A549 (cell line): ENCODE results near the gene SUMO2. TPM values are rescaled to one million over a fixed set of nuclear protein-coding genes. Genes with fewer than 3 reads are reported as not detected.

Experiments used
- ATAC-seq, 2 experiments: fragments of 200-7000 bp in 1 of 2; fragments of >200 bp in 1 of 2; cut with Nextera tagmentation in 1 of 2; cut with Tn5 transposase in 1 of 2; 3 replicates each; pipeline versions ENCODE4 v1.8.0 to v1.9.1; 2018 to 2020; ENCODE audit warnings: mild to moderate bottlenecking in 1 of 2, moderate library complexity in 1 of 2
- CTCF ChIA-PET: fragments of 300-600 bp; sonication (Branson Sonifier 250); formaldehyde crosslinking; extraction: SDS; loops from one replicate; lab custom pipeline; 2021; ENCODE audit warnings: antibody characterized with exemption, inconsistent platforms; lab: Yijun Ruan, JAX
- POLR2A ChIA-PET: fragments of 350-600 bp; formaldehyde crosslinking; extraction: SDS; loops from one replicate; lab custom pipeline; 2021; ENCODE audit warnings: antibody characterized with exemption, inconsistent platforms; lab: Yijun Ruan, JAX
- DNase-seq, 2 experiments: peaks; one replicate each; pipeline versions ENCODE4 v3.0.0 to v3.0.0-alpha.2; 2011 to 2016; ENCODE audit warnings: low read depth in 1 of 2, low spot score in 1 of 2
- FAIRE-seq: peaks from 2 replicates; lab custom pipeline; 2011; peaks lifted over from hg19 to GRCh38; lab: Jason Lieb, UNC
- H3K27ac ChIP-seq, 2 experiments: fragments of >200 bp; sonication (Bioruptor Twin); formaldehyde crosslinking; 3 replicates each; pipeline ENCODE4 v1.5.1; 2016 to 2017
- H3K4me1 ChIP-seq: fragments of >200 bp; sonication (Bioruptor Twin); formaldehyde crosslinking; 3 replicates; pipeline ENCODE4 v1.6.1; 2016
- H3K4me2 ChIP-seq: fragments of >200 bp; sonication (Bioruptor Twin); formaldehyde crosslinking; 3 replicates; pipeline ENCODE4 v1.6.1; 2016
- H3K4me3 ChIP-seq: fragments of >200 bp; sonication (Bioruptor Twin); formaldehyde crosslinking; 3 replicates; pipeline ENCODE4 v1.5.1; 2016
- H3K9me3 ChIP-seq: fragments of >200 bp; sonication (Bioruptor Twin); formaldehyde crosslinking; 3 replicates; pipeline ENCODE4 v1.6.1; 2016
- BHLHE40 ChIP-seq: IDR thresholded peaks from 2 replicates; pipeline ENCODE4 v1.6.1; 2012; ENCODE audit warnings: low read depth, low read length, inconsistent platforms
- CHD2 ChIP-seq: fragments of 150-350 bp; IDR thresholded peaks from 2 replicates; pipeline ENCODE4 v1.6.1; 2014; ENCODE audit warnings: low read length; ENCODE audit not compliant: partially characterized antibody
- EHMT2 ChIP-seq: fragments of 200-600 bp; sonication (generic); IDR thresholded peaks from 2 replicates; pipeline ENCODE4 v1.6.1; 2016; ENCODE audit warnings: antibody characterized with exemption, low read depth, mild to moderate bottlenecking, moderate library complexity
- ESRRA ChIP-seq: fragments of 150-350 bp; IDR thresholded peaks from 2 replicates; pipeline ENCODE4 v1.6.1; 2014; ENCODE audit warnings: mild to moderate bottlenecking, low read length, borderline replicate concordance
- FOXS1 ChIP-seq: fragments of 250-450 bp; sonication (Bioruptor Pico); IDR thresholded peaks from 2 replicates; pipeline ENCODE4 v1.5.0; 2020; ENCODE audit warnings: mild to moderate bottlenecking, moderate library complexity
- GATA3 ChIP-seq: IDR thresholded peaks from 2 replicates; pipeline ENCODE4 v1.6.1; 2012; ENCODE audit warnings: borderline replicate concordance
- HOXA7 ChIP-seq: fragments of 250-450 bp; sonication (Bioruptor Pico); IDR thresholded peaks from 2 replicates; pipeline ENCODE4 v1.5.0; 2020; ENCODE audit warnings: mild to moderate bottlenecking, moderate library complexity
- HOXB13 ChIP-seq: fragments of 250-450 bp; sonication (Bioruptor Pico); IDR thresholded peaks from 2 replicates; pipeline ENCODE4 v1.5.0; 2020; ENCODE audit warnings: low read depth, mild to moderate bottlenecking, moderate library complexity
- JUNB ChIP-seq: fragments of >200 bp; sonication (Bioruptor Twin); formaldehyde crosslinking; IDR thresholded peaks from 2 replicates; pipeline ENCODE4 v1.6.1; 2016
- KDM1A ChIP-seq: fragments of 200-600 bp; sonication (generic); IDR thresholded peaks from 2 replicates; pipeline ENCODE4 v1.6.1; 2016; ENCODE audit warnings: low read depth, mild to moderate bottlenecking
- KDM5A ChIP-seq: fragments of 200-600 bp; sonication (generic); IDR thresholded peaks from 2 replicates; pipeline ENCODE4 v1.6.1; 2016; ENCODE audit warnings: antibody characterized with exemption, mild to moderate bottlenecking
- MYC ChIP-seq: IDR thresholded peaks from 2 replicates; pipeline ENCODE4 v1.6.1; 2012; ENCODE audit warnings: mild to moderate bottlenecking, inconsistent platforms, low read length, improper control_type of control experiment, borderline replicate concordance
- NFE2L2 ChIP-seq: fragments of 150-350 bp; conservative IDR thresholded peaks from 2 replicates; pipeline ENCODE4 v1.6.1; 2014; ENCODE audit warnings: low read length
- NPAS2 ChIP-seq: fragments of 250-450 bp; sonication (Bioruptor Pico); IDR thresholded peaks from 2 replicates; pipeline ENCODE4 v1.8.0; 2022; ENCODE audit warnings: mild to moderate bottlenecking, moderate library complexity, borderline replicate concordance
- RARB ChIP-seq: fragments of 250-450 bp; sonication (Bioruptor Pico); IDR thresholded peaks from 2 replicates; pipeline ENCODE4 v1.8.0; 2021; ENCODE audit warnings: mild to moderate bottlenecking, moderate library complexity
- TFCP2L1 ChIP-seq: fragments of 250-450 bp; sonication (Bioruptor Pico); IDR thresholded peaks from 2 replicates; pipeline ENCODE4 v1.5.0; 2021; ENCODE audit warnings: mild to moderate bottlenecking
- TP53 ChIP-seq: fragments of 250-450 bp; sonication (Bioruptor Pico); IDR thresholded peaks from 2 replicates; pipeline ENCODE4 v1.5.0; 2021; ENCODE audit warnings: mild to moderate bottlenecking, moderate library complexity
- ZFP36 ChIP-seq: fragments of 450-650 bp; IDR thresholded peaks from 2 replicates; pipeline ENCODE4 v1.6.1; 2014; ENCODE audit warnings: borderline replicate concordance; ENCODE audit not compliant: partially characterized antibody
- ZSCAN20 ChIP-seq: fragments of 250-450 bp; sonication (Bioruptor Pico); IDR thresholded peaks from 2 replicates; pipeline ENCODE4 v1.8.0; 2022; ENCODE audit warnings: mild to moderate bottlenecking, moderate library complexity
- WGBS: methylation state at CpG from one replicate; pipeline ENCODE4 v1.1.6; 2017; ENCODE audit errors: missing lambda C conversion rate; 5-methylcytosine and 5-hydroxymethylcytosine counted together
- polyA plus RNA-seq, 4 experiments: library from polyadenylated mRNA; depleted of rRNA in 3 of 4; stranded (reverse); fragments of >200 nt; fragmentation: RNase III in 1 of 4; extraction: RNeasy Plus Mini Kit Qiagen cat#74134 plus additional on column Dnase treatment in 1 of 4; gene quantifications; 2 replicates in 3 of 4; 3 replicates in 1 of 4; pipeline ENCODE4 v1.2.3, GENCODE V29; 2011 to 2017
- small RNA-seq, 6 experiments: library from RNA; depleted of rRNA; stranded (forward); fragments of <200 nt; gene quantifications; one replicate each; pipeline ENCODE3, GENCODE V24; 2012
- TF ChIP-seq, protein P1 (sequence below): fragments of 150-350 bp; IDR thresholded peaks from 2 replicates; pipeline ENCODE4 v1.6.1; 2014; ENCODE audit warnings: low read depth, mild to moderate bottlenecking, low read length
- TF ChIP-seq, protein P2 (sequence below): fragments of >200 bp; sonication (Bioruptor Twin); formaldehyde crosslinking; IDR thresholded peaks from 2 replicates; pipeline ENCODE4 v1.6.1; 2016
- TF ChIP-seq, protein P3 (sequence below): IDR thresholded peaks from 2 replicates; pipeline ENCODE4 v1.6.1; 2012

Gene SUMO2
- polyA plus RNA-seq, 2 of the 4 experiments (the other 2 are of a cell fraction) = 525 to 545 TPM

DNA sequence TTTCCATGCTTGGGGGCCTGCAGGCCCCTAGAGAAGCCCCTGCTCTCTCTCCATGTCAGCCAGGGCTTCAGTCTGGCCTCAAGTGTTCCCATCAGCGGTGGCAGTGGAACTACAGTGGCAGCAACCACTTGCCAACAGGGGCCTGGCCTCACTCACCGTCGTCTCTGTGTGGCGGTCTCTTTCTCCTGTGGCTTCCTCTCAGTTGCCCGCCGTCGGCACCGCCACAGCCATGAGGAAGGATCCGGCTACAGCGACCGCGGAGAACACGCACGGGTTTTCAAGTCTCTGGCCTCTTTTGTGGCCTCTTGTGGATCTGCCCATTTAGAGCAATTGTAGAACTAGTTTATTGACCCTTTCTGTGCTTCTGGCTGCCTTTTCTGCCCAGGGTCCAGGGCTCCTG, 64.5 kb downstream of the SUMO2 start:
- POLR2A ChIA-PET = interaction anchor here (0.8 kb wide), 1 partner anchor 106 kb away, joined by 3 read pairs; the partner anchor contains the start of gene MRPL58
- TF ChIP-seq TFCP2L1 (CRISPR knock-in tag) (no peak), HOXA7 (no peak), EHMT2 (no peak), RARB (CRISPR knock-in tag) (no peak), ZFP36 (no peak), NPAS2 (no peak)
- TF ChIP-seq, protein P1, sequence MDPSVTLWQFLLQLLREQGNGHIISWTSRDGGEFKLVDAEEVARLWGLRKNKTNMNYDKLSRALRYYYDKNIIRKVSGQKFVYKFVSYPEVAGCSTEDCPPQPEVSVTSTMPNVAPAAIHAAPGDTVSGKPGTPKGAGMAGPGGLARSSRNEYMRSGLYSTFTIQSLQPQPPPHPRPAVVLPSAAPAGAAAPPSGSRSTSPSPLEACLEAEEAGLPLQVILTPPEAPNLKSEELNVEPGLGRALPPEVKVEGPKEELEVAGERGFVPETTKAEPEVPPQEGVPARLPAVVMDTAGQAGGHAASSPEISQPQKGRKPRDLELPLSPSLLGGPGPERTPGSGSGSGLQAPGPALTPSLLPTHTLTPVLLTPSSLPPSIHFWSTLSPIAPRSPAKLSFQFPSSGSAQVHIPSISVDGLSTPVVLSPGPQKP = no peak
- TF ChIP-seq, protein P2, sequence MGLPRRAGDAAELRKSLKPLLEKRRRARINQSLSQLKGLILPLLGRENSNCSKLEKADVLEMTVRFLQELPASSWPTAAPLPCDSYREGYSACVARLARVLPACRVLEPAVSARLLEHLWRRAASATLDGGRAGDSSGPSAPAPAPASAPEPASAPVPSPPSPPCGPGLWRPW = no peak
- peak overlapping the region in 1 of 2 experiments; percentile 30; a peak in 3 of 6 replicates for H3K27ac ChIP-seq
- ATAC-seq = no peak
- CTCF ChIA-PET = interaction anchor here (0.7 to 81.8 kb wide), 6 partner anchors 3 to 120 kb away, joined by 3 to 3429 read pairs (median 406); partner anchors contain the start of genes ARMC7, ATP5PD, KCTD2 and NT5C
- no peak for DNase-seq
- 97% methylated on average over 14 of the region's 14 CpGs for WGBS
- H3K4me2 ChIP-seq = no peak overlapping the region
- FAIRE-seq = no peak
- no peak overlapping the region for H3K4me3 ChIP-seq
- H3K9me3 ChIP-seq = no peaks in the 10 kb centered on the region
- peaks cover 31% of the 10 kb centered on the region for H3K4me1 ChIP-seq

DNA sequence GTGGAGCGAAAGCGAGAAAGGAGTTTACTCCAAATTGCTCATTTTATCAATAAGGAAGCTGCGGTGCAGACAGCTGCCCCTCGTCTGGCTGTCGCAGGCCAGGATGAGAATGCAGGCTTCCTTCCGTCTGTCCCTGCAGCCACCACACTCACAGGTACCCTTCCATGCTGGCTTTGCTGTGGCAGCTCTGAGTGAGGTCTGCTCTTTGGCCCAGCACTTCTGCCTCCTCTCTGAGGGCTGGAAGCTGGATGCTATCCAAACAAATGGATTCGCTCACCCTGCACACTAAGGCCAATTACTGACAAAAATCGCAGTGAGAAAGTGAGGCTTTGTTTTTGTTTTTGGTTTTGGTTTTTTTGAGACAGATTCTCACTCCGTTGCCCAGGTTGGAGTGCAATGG, 66.0 kb downstream of the SUMO2 start:
- FAIRE-seq (no peak), DNase-seq (no peak), ATAC-seq (no peak)
- POLR2A ChIA-PET = interaction anchor here (1.3 kb wide), 1 partner anchor 13 kb away, joined by 3 read pairs; no protein-coding TSS in a partner anchor
- 91% methylated on average over 9 of the region's 9 CpGs for WGBS
- peaks cover 19% of the 10 kb centered on the region for H3K4me1 ChIP-seq
- TF ChIP-seq HOXA7 (no peak), HOXB13 (CRISPR knock-in tag) (no peak), BHLHE40 (no peak), KDM5A (no peak), EHMT2 (no peak), ZSCAN20 (CRISPR knock-in tag) (no peak), GATA3 (no peak), MYC (no peak), TP53 (CRISPR knock-in tag) (no peak), ESRRA (no peak), JUNB (no peak), FOXS1 (CRISPR knock-in tag) (no peak), NFE2L2 (no peak), KDM1A (no peak), CHD2 (no peak), TFCP2L1 (CRISPR knock-in tag) (no peak), RARB (CRISPR knock-in tag) (no peak)
- TF ChIP-seq, protein P2 = no peak
- TF ChIP-seq, protein P3, sequence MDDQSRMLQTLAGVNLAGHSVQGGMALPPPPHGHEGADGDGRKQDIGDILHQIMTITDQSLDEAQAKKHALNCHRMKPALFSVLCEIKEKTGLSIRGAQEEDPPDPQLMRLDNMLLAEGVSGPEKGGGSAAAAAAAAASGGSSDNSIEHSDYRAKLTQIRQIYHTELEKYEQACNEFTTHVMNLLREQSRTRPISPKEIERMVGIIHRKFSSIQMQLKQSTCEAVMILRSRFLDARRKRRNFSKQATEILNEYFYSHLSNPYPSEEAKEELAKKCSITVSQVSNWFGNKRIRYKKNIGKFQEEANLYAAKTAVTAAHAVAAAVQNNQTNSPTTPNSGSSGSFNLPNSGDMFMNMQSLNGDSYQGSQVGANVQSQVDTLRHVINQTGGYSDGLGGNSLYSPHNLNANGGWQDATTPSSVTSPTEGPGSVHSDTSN = no peak
- no peaks in the 10 kb centered on the region for H3K9me3 ChIP-seq
- CTCF ChIA-PET = interaction anchor here (0.9 to 81.8 kb wide), 7 partner anchors 4 to 155 kb away, joined by 3 to 3429 read pairs (median 270); partner anchors contain the start of genes ARMC7, ATP5PD, KCTD2 and NT5C
- H3K4me2 ChIP-seq = no peak overlapping the region
- H3K27ac ChIP-seq = peak overlapping the region in 1 of 2 experiments; percentile 8; a peak in 1 of 6 replicates
- H3K4me3 ChIP-seq = no peak overlapping the region

Small RNA genes lying within 50 kb of the gene (small RNA-seq; reads per million reads assigned to genes)
- 0 reads per million in 6 experiments for gene RF00019

Other genes starting within 250 kb of the SUMO2 start
- gene OTOP3, start 247.1 kb downstream of the SUMO2 start, polyA plus RNA-seq (2011; rRNA removed) = not detected in 2 replicates
- not detected in 3 replicates for gene OTOP3, start 247.1 kb downstream of the SUMO2 start, polyA plus RNA-seq (2017; fragmentation: RNase III; extraction: RNeasy Plus Mini Kit Qiagen cat#74134 plus additional on column Dnase treatment)
- gene HID1, start 210.2 kb downstream of the SUMO2 start, polyA plus RNA-seq (2011; rRNA removed) = 11.7 and 15.2 TPM in 2 replicates
- gene HID1, start 210.2 kb downstream of the SUMO2 start, polyA plus RNA-seq (2017; fragmentation: RNase III; extraction: RNeasy Plus Mini Kit Qiagen cat#74134 plus additional on column Dnase treatment) = 3.7 to 6.2 TPM (median 5.2 TPM) in 3 replicates
- 18.0 and 18.5 TPM in 2 replicates for gene CDR2L, start 195.3 kb downstream of the SUMO2 start, polyA plus RNA-seq (2011; rRNA removed)
- 26.9 to 34.0 TPM (median 30.0 TPM) in 3 replicates for gene CDR2L, start 195.3 kb downstream of the SUMO2 start, polyA plus RNA-seq (2017; fragmentation: RNase III; extraction: RNeasy Plus Mini Kit Qiagen cat#74134 plus additional on column Dnase treatment)
- gene MRPL58, start 170.3 kb downstream of the SUMO2 start, polyA plus RNA-seq (2011; rRNA removed) = 86.4 and 127 TPM in 2 replicates
- gene MRPL58, start 170.3 kb downstream of the SUMO2 start, polyA plus RNA-seq (2017; fragmentation: RNase III; extraction: RNeasy Plus Mini Kit Qiagen cat#74134 plus additional on column Dnase treatment) = 89.4 to 105 TPM (median 95.3 TPM) in 3 replicates
- gene ATP5PD, start 136.0 kb downstream of the SUMO2 start, polyA plus RNA-seq (2011; rRNA removed) = 314 and 333 TPM in 2 replicates
- gene ATP5PD, start 136.0 kb downstream of the SUMO2 start, polyA plus RNA-seq (2017; fragmentation: RNase III; extraction: RNeasy Plus Mini Kit Qiagen cat#74134 plus additional on column Dnase treatment) = 429 to 463 TPM (median 440 TPM) in 3 replicates
- gene KCTD2, start 135.7 kb downstream of the SUMO2 start, polyA plus RNA-seq (2011; rRNA removed) = 31.3 and 34.1 TPM in 2 replicates
- gene KCTD2, start 135.7 kb downstream of the SUMO2 start, polyA plus RNA-seq (2017; fragmentation: RNase III; extraction: RNeasy Plus Mini Kit Qiagen cat#74134 plus additional on column Dnase treatment) = 16.3 to 18.8 TPM (median 18.6 TPM) in 3 replicates
- gene SLC16A5, start 95.0 kb downstream of the SUMO2 start, polyA plus RNA-seq (2011; rRNA removed) = 19.0 and 20.1 TPM in 2 replicates
- 19.5 to 27.6 TPM (median 27.2 TPM) in 3 replicates for gene SLC16A5, start 95.0 kb downstream of the SUMO2 start, polyA plus RNA-seq (2017; fragmentation: RNase III; extraction: RNeasy Plus Mini Kit Qiagen cat#74134 plus additional on column Dnase treatment)
- 8.5 and 9.5 TPM in 2 replicates for gene ARMC7, start 73.0 kb downstream of the SUMO2 start, polyA plus RNA-seq (2011; rRNA removed)
- 11.3 to 13.1 TPM (median 12.6 TPM) in 3 replicates for gene ARMC7, start 73.0 kb downstream of the SUMO2 start, polyA plus RNA-seq (2017; fragmentation: RNase III; extraction: RNeasy Plus Mini Kit Qiagen cat#74134 plus additional on column Dnase treatment)
- gene NT5C, start 51.2 kb downstream of the SUMO2 start, polyA plus RNA-seq (2011; rRNA removed) = 54.5 and 73.7 TPM in 2 replicates
- gene NT5C, start 51.2 kb downstream of the SUMO2 start, polyA plus RNA-seq (2017; fragmentation: RNase III; extraction: RNeasy Plus Mini Kit Qiagen cat#74134 plus additional on column Dnase treatment) = 83.8 to 92.2 TPM (median 91.4 TPM) in 3 replicates
- gene JPT1, start 28.4 kb downstream of the SUMO2 start, polyA plus RNA-seq (2011; rRNA removed) = 141 and 196 TPM in 2 replicates
- 623 to 739 TPM (median 629 TPM) in 3 replicates for gene JPT1, start 28.4 kb downstream of the SUMO2 start, polyA plus RNA-seq (2017; fragmentation: RNase III; extraction: RNeasy Plus Mini Kit Qiagen cat#74134 plus additional on column Dnase treatment)
- 110 and 124 TPM in 2 replicates for gene NUP85, start 22.7 kb upstream of the SUMO2 start, polyA plus RNA-seq (2011; rRNA removed)
- 83.4 to 87.1 TPM (median 84.1 TPM) in 3 replicates for gene NUP85, start 22.7 kb upstream of the SUMO2 start, polyA plus RNA-seq (2017; fragmentation: RNase III; extraction: RNeasy Plus Mini Kit Qiagen cat#74134 plus additional on column Dnase treatment)
- gene GGA3, start 78.6 kb upstream of the SUMO2 start, polyA plus RNA-seq (2011; rRNA removed) = 40.9 and 43.6 TPM in 2 replicates
- gene GGA3, start 78.6 kb upstream of the SUMO2 start, polyA plus RNA-seq (2017; fragmentation: RNase III; extraction: RNeasy Plus Mini Kit Qiagen cat#74134 plus additional on column Dnase treatment) = 34.5 to 42.8 TPM (median 35.8 TPM) in 3 replicates
- 144 and 157 TPM in 2 replicates for gene MRPS7, start 78.9 kb upstream of the SUMO2 start, polyA plus RNA-seq (2011; rRNA removed)
- 161 to 164 TPM (median 163 TPM) in 3 replicates for gene MRPS7, start 78.9 kb upstream of the SUMO2 start, polyA plus RNA-seq (2017; fragmentation: RNase III; extraction: RNeasy Plus Mini Kit Qiagen cat#74134 plus additional on column Dnase treatment)
- gene MIF4GD, start 88.3 kb upstream of the SUMO2 start, polyA plus RNA-seq (2011; rRNA removed) = 61.0 and 71.4 TPM in 2 replicates
- 22.2 to 24.6 TPM (median 23.9 TPM) in 3 replicates for gene MIF4GD, start 88.3 kb upstream of the SUMO2 start, polyA plus RNA-seq (2017; fragmentation: RNase III; extraction: RNeasy Plus Mini Kit Qiagen cat#74134 plus additional on column Dnase treatment)
- gene SLC25A19, start 106.5 kb upstream of the SUMO2 start, polyA plus RNA-seq (2011; rRNA removed) = 14.8 and 15.3 TPM in 2 replicates
- 13.7 to 16.4 TPM (median 14.9 TPM) in 3 replicates for gene SLC25A19, start 106.5 kb upstream of the SUMO2 start, polyA plus RNA-seq (2017; fragmentation: RNase III; extraction: RNeasy Plus Mini Kit Qiagen cat#74134 plus additional on column Dnase treatment)
- 87.5 and 91.4 TPM in 2 replicates for gene GRB2, start 222.7 kb upstream of the SUMO2 start, polyA plus RNA-seq (2011; rRNA removed)
- gene GRB2, start 222.7 kb upstream of the SUMO2 start, polyA plus RNA-seq (2017; fragmentation: RNase III; extraction: RNeasy Plus Mini Kit Qiagen cat#74134 plus additional on column Dnase treatment) = 89.0 to 91.9 TPM (median 90.1 TPM) in 3 replicates